ENCODE data around the gene RPS15. TPM values are rescaled to one million over a fixed set of nuclear protein-coding genes. Genes with fewer than 3 reads are reported as not detected.

RPS15 gene
- total RNA-seq, 1 donor from 2014 or later, result 614 TPM

DNA sequence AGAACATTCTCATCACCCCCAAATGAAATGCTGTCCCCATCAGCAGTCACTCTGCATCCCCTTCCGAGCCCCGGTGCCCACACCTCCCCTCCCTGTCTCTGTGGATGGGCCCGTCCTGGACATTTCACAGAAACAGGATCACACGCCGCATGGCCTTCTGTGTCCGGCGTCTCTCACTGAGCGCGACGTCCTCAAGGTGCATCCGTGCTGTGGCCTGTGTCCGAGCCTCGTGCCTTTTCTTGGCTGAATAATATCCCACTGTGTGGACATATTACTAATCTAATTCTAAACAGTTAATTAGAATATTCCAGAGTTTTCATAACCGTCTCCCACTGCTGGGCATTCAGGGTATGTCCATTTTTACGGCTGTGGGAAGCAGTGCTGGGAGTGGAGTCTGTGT is 45.8 kb upstream of the RPS15 start:
- H3K9me3 Mint-ChIP-seq (ENCODE audit: low read depth), result no peaks in the 10 kb centered on the region
- DNase-seq (ENCODE audit: low spot score), result no peak
- H3K27ac Mint-ChIP-seq (ENCODE audit: unreplicated experiment), result no peak overlapping the region
- TF ChIP-seq, protein P1, sequence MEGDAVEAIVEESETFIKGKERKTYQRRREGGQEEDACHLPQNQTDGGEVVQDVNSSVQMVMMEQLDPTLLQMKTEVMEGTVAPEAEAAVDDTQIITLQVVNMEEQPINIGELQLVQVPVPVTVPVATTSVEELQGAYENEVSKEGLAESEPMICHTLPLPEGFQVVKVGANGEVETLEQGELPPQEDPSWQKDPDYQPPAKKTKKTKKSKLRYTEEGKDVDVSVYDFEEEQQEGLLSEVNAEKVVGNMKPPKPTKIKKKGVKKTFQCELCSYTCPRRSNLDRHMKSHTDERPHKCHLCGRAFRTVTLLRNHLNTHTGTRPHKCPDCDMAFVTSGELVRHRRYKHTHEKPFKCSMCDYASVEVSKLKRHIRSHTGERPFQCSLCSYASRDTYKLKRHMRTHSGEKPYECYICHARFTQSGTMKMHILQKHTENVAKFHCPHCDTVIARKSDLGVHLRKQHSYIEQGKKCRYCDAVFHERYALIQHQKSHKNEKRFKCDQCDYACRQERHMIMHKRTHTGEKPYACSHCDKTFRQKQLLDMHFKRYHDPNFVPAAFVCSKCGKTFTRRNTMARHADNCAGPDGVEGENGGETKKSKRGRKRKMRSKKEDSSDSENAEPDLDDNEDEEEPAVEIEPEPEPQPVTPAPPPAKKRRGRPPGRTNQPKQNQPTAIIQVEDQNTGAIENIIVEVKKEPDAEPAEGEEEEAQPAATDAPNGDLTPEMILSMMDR (IDR thresholded peaks at IDR 0.05), result no peak
- H3K36me3 Mint-ChIP-seq (ENCODE audit: low read depth), result peaks cover 12% of the 10 kb centered on the region
- no peaks in the 10 kb centered on the region for H3K27me3 Mint-ChIP-seq (ENCODE audit: low read depth)
- no peak overlapping the region for H3K4me3 Mint-ChIP-seq (ENCODE audit: unreplicated experiment)
- no peaks in the 10 kb centered on the region for H3K4me1 Mint-ChIP-seq (ENCODE audit: low read depth)

DNA sequence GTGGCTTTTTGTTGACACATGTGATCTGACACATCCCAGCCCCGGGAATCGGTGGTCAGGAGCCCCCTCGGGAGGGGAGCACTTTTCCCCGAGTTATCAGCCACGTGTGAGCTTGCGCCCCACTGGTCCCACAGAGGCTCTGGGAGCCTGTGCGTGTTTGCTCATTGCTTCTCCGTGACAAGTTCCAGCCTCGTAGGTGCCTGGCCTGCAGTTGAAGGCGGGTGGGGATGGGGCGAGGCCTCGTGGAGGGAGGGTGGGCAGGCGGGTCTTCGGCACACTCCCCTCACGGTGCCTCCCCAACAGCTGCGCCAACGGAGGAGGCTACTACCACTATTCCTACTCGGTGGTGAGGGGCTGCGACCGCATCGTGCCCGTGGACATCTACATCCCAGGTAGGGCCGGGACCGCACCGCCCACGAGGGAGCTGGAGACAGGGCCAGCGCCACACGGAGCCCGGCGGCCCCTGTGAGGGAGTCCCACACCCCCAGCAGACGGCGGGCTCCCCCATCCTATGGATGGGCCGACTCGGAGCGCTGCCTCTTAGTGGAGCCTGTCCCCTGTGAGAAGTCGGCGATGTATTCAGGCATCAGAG is 45.2 kb upstream of the RPS15 start:
- Mint-ChIP-seq H3K4me3 (ENCODE audit: unreplicated experiment) (no peak overlapping the region), H3K27ac (ENCODE audit: unreplicated experiment) (no peak overlapping the region), H3K9me3 (ENCODE audit: low read depth) (no peaks in the 10 kb centered on the region), H3K36me3 (ENCODE audit: low read depth) (peaks cover 12% of the 10 kb centered on the region), H3K27me3 (ENCODE audit: low read depth) (no peaks in the 10 kb centered on the region), H3K4me1 (ENCODE audit: low read depth) (no peaks in the 10 kb centered on the region)
- no peak for DNase-seq (ENCODE audit: low spot score)
- TF ChIP-seq, protein P1 (IDR thresholded peaks at IDR 0.05), result no peak

DNA sequence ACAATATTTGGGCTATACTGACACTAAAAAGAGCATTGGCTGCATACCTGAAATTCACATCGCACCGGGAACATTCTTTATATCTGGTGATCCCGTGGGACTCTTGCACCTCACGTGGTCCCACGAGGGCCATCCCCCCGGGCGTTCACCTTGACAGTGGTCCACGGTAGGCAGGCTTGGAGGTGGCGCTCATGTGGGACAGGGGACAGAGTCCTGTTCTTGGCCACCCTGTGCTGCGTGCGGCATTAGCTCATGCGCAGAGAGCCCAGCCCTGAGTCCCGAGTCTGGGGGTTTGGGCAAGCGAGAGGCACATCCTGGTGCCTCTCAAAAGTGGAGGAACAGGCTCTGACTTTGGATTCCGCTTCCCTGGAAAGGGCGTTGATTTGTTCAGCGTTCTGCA is 44.4 kb upstream of the RPS15 start:
- H3K9me3 Mint-ChIP-seq (ENCODE audit: low read depth), result no peaks in the 10 kb centered on the region
- H3K27me3 Mint-ChIP-seq (ENCODE audit: low read depth), result no peaks in the 10 kb centered on the region
- no peak overlapping the region for H3K27ac Mint-ChIP-seq (ENCODE audit: unreplicated experiment)
- H3K36me3 Mint-ChIP-seq (ENCODE audit: low read depth), result peaks cover 11% of the 10 kb centered on the region
- H3K4me3 Mint-ChIP-seq (ENCODE audit: unreplicated experiment), result no peak overlapping the region
- no peaks in the 10 kb centered on the region for H3K4me1 Mint-ChIP-seq (ENCODE audit: low read depth)
- no peak for DNase-seq (ENCODE audit: low spot score)
- TF ChIP-seq, protein P1 (IDR thresholded peaks at IDR 0.05), result no peak

DNA sequence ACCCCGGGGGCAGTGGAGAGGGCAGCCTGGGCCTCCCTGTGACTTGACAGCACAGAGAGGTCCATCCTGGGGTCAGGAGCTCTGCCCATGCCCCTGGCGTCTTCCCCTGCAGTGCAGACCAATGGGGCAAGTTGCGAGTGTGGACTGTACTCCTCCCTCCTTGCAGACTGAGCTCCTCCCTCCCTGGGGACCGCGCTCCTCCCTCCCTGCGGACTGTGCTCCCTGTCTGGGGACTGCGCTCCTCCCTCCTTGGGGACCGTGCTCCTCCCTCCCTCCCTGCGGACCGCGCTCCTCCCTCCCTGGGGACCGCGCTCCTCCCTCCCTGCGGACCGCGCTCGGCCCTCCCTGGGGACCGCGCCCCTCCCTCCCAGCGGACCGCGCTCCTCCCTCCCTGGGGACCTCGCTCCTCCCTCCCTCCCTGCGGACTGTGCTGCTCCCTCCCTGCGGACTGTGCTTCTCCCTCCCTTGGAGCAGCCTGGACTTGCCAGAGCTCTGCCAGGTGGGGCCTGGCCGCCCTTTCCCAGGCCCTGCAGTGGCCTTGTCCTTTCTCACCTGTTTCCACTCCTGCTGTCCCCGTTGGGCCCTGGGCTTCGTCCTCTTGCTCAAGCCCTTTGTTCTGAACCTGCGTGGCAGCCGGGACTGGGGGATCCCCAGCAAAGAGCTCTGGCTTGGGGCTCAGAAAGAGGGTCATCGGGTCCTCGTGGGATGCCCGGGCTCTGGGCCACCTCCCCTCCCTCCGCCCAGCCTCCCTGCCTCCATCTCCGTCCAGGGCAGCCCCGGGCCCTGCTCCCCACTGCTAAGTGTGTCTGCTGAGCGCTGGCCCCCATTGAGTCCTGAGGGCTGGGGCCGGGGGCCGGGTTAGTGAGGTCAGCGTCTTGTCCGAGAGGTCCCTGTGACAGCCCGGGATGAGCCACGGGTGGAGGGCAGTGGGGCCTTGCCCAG is 43.7 kb upstream of the RPS15 start:
- Mint-ChIP-seq H3K27ac (ENCODE audit: unreplicated experiment) (no peak overlapping the region), H3K9me3 (ENCODE audit: low read depth) (no peaks in the 10 kb centered on the region), H3K4me1 (ENCODE audit: low read depth) (no peaks in the 10 kb centered on the region), H3K36me3 (ENCODE audit: low read depth) (peaks cover 9% of the 10 kb centered on the region), H3K4me3 (ENCODE audit: unreplicated experiment) (no peak overlapping the region), H3K27me3 (ENCODE audit: low read depth) (no peaks in the 10 kb centered on the region)
- no peak for DNase-seq (ENCODE audit: low spot score)
- TF ChIP-seq, protein P1 (IDR thresholded peaks at IDR 0.05), result no peak

DNA sequence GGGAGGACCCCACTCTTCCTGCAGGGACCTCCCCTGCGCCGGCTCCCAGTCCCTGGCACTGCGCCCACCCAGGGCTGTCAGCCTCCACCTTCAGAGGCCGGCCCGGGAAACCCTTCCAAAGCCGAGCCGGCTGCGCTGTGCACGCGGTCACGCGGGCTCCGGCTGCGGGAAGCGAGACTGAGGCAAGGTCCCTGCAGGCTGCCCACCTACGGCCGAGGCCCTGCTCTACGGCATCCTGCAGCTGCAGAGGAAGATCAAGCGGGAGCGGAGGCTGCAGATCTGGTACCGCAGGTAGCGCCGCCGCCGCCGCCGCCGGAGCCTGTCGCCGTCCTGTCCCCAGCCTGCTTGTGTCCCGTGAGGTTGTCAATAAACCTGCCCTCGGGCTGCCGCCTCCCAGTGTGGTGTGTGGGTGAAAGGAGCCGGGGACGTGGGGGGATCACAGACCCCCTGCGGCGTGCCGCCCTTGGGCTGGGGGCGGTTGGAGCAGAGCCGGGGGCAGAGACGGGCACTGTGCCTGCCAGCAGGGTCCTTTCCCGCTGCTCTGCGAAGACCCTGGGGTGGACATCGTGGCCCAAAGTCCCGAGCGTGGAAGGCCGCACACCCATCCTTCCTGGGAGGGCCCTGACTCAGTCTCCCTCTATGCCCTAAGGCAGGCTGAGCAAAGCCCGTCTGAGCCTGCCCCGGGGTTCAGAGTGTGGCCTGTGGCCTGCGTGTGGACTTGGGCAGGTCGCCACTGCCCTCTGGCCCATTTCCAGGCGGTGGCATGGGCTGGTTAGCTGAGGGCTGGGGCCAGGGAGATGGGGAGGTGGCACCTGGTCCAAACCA is 42.8 kb upstream of the RPS15 start:
- Mint-ChIP-seq H3K4me3 (ENCODE audit: unreplicated experiment) (no peak overlapping the region), H3K27me3 (ENCODE audit: low read depth) (no peaks in the 10 kb centered on the region), H3K4me1 (ENCODE audit: low read depth) (no peaks in the 10 kb centered on the region), H3K27ac (ENCODE audit: unreplicated experiment) (no peak overlapping the region), H3K9me3 (ENCODE audit: low read depth) (no peaks in the 10 kb centered on the region), H3K36me3 (ENCODE audit: low read depth) (peaks cover 7% of the 10 kb centered on the region)
- no peak for DNase-seq (ENCODE audit: low spot score)
- TF ChIP-seq, protein P1 (IDR thresholded peaks at IDR 0.05), result no peak

All from chondrocyte (in vitro differentiated cells).